ENCODE measurements around the gene TMCC2.

DNA sequence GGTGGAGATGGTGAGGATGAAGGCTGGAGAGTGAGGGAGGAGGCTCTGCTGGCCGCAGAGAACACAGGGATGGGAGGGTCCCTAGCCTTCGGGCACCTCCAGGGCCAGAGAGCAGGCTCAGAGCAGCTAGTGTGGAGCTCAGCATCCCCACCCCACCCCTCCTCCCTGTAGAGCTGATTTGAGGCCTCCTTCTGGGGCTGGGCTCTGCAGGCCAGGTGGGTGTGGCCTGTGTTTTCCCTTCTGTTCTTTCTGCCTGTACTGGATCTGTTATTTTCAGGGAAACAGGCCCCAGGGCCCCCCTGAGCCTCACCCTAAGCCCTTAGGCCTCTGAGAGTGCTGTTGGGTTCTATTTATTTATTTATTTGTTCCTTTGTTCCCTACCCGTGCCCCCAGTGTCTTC, 44.8 kb downstream of the TMCC2 start:
- TF ChIP-seq CTCF (conservative IDR thresholded peaks at IDR 0.05; ENCODE audit: low read depth in 2 of 2) (no peak), EZH2phosphoT487 (IDR thresholded peaks at IDR 0.05; ENCODE audit: unreplicated experiment) (no peak), CREB1 (CRISPR knock-in tag; IDR thresholded peaks at IDR 0.05; ENCODE audit: low read depth) (no peak), EZH2 (IDR thresholded peaks at IDR 0.05; ENCODE audit: low read depth, unreplicated experiment) (no peak), POLR2AphosphoS5 (IDR thresholded peaks at IDR 0.05; ENCODE audit: low read depth) (no peak), REST (IDR thresholded peaks at IDR 0.05; ENCODE audit: unreplicated experiment) (no peak), JUNB (IDR thresholded peaks at IDR 0.05; ENCODE audit: unreplicated experiment) (no peak), ETS1 (IDR thresholded peaks at IDR 0.05) (no peak), NANOG (IDR thresholded peaks at IDR 0.05; ENCODE audit: borderline replicate concordance) (no peak)
- TF ChIP-seq, protein P1, sequence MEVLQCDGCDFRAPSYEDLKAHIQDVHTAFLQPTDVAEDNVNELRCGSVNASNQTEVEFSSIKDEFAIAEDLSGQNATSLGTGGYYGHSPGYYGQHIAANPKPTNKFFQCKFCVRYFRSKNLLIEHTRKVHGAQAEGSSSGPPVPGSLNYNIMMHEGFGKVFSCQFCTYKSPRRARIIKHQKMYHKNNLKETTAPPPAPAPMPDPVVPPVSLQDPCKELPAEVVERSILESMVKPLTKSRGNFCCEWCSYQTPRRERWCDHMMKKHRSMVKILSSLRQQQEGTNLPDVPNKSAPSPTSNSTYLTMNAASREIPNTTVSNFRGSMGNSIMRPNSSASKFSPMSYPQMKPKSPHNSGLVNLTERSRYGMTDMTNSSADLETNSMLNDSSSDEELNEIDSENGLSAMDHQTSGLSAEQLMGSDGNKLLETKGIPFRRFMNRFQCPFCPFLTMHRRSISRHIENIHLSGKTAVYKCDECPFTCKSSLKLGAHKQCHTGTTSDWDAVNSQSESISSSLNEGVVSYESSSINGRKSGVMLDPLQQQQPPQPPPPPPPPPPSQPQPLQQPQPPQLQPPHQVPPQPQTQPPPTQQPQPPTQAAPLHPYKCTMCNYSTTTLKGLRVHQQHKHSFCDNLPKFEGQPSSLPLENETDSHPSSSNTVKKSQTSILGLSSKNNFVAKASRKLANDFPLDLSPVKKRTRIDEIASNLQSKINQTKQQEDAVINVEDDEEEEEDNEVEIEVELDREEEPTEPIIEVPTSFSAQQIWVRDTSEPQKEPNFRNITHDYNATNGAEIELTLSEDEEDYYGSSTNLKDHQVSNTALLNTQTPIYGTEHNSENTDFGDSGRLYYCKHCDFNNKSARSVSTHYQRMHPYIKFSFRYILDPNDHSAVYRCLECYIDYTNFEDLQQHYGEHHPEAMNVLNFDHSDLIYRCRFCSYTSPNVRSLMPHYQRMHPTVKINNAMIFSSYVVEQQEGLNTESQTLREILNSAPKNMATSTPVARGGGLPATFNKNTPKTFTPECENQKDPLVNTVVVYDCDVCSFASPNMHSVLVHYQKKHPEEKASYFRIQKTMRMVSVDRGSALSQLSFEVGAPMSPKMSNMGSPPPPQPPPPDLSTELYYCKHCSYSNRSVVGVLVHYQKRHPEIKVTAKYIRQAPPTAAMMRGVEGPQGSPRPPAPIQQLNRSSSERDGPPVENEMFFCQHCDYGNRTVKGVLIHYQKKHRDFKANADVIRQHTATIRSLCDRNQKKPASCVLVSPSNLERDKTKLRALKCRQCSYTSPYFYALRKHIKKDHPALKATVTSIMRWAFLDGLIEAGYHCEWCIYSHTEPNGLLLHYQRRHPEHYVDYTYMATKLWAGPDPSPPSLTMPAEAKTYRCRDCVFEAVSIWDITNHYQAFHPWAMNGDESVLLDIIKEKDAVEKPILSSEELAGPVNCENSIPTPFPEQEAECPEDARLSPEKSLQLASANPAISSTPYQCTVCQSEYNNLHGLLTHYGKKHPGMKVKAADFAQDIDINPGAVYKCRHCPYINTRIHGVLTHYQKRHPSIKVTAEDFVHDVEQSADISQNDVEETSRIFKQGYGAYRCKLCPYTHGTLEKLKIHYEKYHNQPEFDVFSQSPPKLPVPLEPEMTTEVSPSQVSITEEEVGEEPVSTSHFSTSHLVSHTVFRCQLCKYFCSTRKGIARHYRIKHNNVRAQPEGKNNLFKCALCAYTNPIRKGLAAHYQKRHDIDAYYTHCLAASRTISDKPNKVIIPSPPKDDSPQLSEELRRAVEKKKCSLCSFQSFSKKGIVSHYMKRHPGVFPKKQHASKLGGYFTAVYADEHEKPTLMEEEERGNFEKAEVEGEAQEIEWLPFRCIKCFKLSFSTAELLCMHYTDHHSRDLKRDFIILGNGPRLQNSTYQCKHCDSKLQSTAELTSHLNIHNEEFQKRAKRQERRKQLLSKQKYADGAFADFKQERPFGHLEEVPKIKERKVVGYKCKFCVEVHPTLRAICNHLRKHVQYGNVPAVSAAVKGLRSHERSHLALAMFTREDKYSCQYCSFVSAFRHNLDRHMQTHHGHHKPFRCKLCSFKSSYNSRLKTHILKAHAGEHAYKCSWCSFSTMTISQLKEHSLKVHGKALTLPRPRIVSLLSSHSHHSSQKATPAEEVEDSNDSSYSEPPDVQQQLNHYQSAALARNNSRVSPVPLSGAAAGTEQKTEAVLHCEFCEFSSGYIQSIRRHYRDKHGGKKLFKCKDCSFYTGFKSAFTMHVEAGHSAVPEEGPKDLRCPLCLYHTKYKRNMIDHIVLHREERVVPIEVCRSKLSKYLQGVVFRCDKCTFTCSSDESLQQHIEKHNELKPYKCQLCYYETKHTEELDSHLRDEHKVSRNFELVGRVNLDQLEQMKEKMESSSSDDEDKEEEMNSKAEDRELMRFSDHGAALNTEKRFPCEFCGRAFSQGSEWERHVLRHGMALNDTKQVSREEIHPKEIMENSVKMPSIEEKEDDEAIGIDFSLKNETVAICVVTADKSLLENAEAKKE (CRISPR knock-in tag; IDR thresholded peaks at IDR 0.05), result no peak

All from GM23338 (cell line).